Measurements from ENCODE around the gene PRPH2.
A peak's percentile ranks its signal among the peaks of the same experiment; 100 is the strongest.
"Not testable (repeated sequence)": the region's sequence is repeated elsewhere in the genome, so short reads cannot be mapped to it uniquely, and the experiment has no call there.

The PRPH2 gene

GRCh38 chr6:42735976-42736375 is 13.6 kb upstream of the PRPH2 start:
- Histone ChIP-seq H3K27ac (ENCODE audit: low read length) (no peak overlapping the region), H3K27me3 (ENCODE audit: low read depth, low read length) (no peaks in the 10 kb centered on the region), H3K4me3 (ENCODE audit: low read depth in 1 of 2, low read length in 2 of 2) (no peak overlapping the region), H3K36me3 (ENCODE audit: control insufficient read depth in 1 of 2, insufficient read depth in 2 of 2, low read length in 2 of 2) (no peaks in the 10 kb centered on the region), H3K4me1 (ENCODE audit: control insufficient read depth in 1 of 2, insufficient read depth in 2 of 2, low read length in 2 of 2) (no peaks in the 10 kb centered on the region), H3K9me3 (ENCODE audit: control insufficient read depth in 1 of 2, low read length in 2 of 2) (no peaks in the 10 kb centered on the region)

- H3K9me3 ChIP-seq (ENCODE audit: control insufficient read depth in 1 of 2, low read length in 2 of 2); H3K27ac ChIP-seq (ENCODE audit: low read length); H3K4me1 ChIP-seq (ENCODE audit: control insufficient read depth in 1 of 2, insufficient read depth in 2 of 2, low read length in 2 of 2); H3K36me3 ChIP-seq (ENCODE audit: control insufficient read depth in 1 of 2, insufficient read depth in 2 of 2, low read length in 2 of 2); H3K27me3 ChIP-seq (ENCODE audit: low read depth, low read length); H3K4me3 ChIP-seq (ENCODE audit: low read depth in 1 of 2, low read length in 2 of 2): not testable (repeated sequence)
These were observed 11.6 kb upstream of the PRPH2 start for GRCh38 chr6:42733867-42734481.

GRCh38 chr6:42729731-42730130 is 7.3 kb upstream of the PRPH2 start:
- Histone ChIP-seq H3K27me3 (ENCODE audit: low read depth, low read length) (no peaks in the 10 kb centered on the region), H3K4me1 (ENCODE audit: control insufficient read depth in 1 of 2, insufficient read depth in 2 of 2, low read length in 2 of 2) (peaks cover 6 to 11% of the 10 kb centered on the region in 2 donors), H3K27ac (ENCODE audit: low read length) (no peak overlapping the region)

GRCh38 chr6:42727627-42728026 is 5.2 kb upstream of the PRPH2 start:
- Histone ChIP-seq H3K9me3 (ENCODE audit: control insufficient read depth in 1 of 2, low read length in 2 of 2) (no peaks in the 10 kb centered on the region), H3K4me3 (ENCODE audit: low read depth in 1 of 2, low read length in 2 of 2) (peak overlapping the region; percentile 70 to 79), H3K27ac (ENCODE audit: low read length) (peak overlapping the region; percentile 91)

More at GRCh38 chr6:42729731-42730130, 7.3 kb upstream of the PRPH2 start:
- Histone ChIP-seq H3K4me3 (ENCODE audit: low read depth in 1 of 2, low read length in 2 of 2) (no peak overlapping the region), H3K9me3 (ENCODE audit: control insufficient read depth in 1 of 2, low read length in 2 of 2) (no peaks in the 10 kb centered on the region), H3K36me3 (ENCODE audit: control insufficient read depth in 1 of 2, insufficient read depth in 2 of 2, low read length in 2 of 2) (no peaks in the 10 kb centered on the region)

GRCh38 chr6:42727087-42727611 is 4.8 kb upstream of the PRPH2 start:
- Histone ChIP-seq H3K4me3 (ENCODE audit: low read depth in 1 of 2, low read length in 2 of 2) (peak overlapping the region; percentile 70 to 79), H3K27ac (ENCODE audit: low read length) (peak overlapping the region; percentile 91), H3K27me3 (ENCODE audit: low read depth, low read length) (no peaks in the 10 kb centered on the region), H3K9me3 (ENCODE audit: control insufficient read depth in 1 of 2, low read length in 2 of 2) (no peaks in the 10 kb centered on the region), H3K4me1 (ENCODE audit: control insufficient read depth in 1 of 2, insufficient read depth in 2 of 2, low read length in 2 of 2) (peaks cover 6 to 18% of the 10 kb centered on the region in 2 donors), H3K36me3 (ENCODE audit: control insufficient read depth in 1 of 2, insufficient read depth in 2 of 2, low read length in 2 of 2) (peaks cover 0 to 3% of the 10 kb centered on the region in 2 donors)

More at GRCh38 chr6:42727627-42728026, 5.2 kb upstream of the PRPH2 start:
- peaks cover 6 to 18% of the 10 kb centered on the region in 2 donors for H3K4me1 ChIP-seq (ENCODE audit: control insufficient read depth in 1 of 2, insufficient read depth in 2 of 2, low read length in 2 of 2)
- H3K27me3 ChIP-seq (ENCODE audit: low read depth, low read length): no peaks in the 10 kb centered on the region
- no peaks in the 10 kb centered on the region for H3K36me3 ChIP-seq (ENCODE audit: control insufficient read depth in 1 of 2, insufficient read depth in 2 of 2, low read length in 2 of 2)

GRCh38 chr6:42726485-42727086 is 4.2 kb upstream of the PRPH2 start:
- H3K36me3 ChIP-seq (ENCODE audit: control insufficient read depth in 1 of 2, insufficient read depth in 2 of 2, low read length in 2 of 2): peaks cover 4 to 8% of the 10 kb centered on the region in 2 donors
- H3K9me3 ChIP-seq (ENCODE audit: control insufficient read depth in 1 of 2, low read length in 2 of 2): no peaks in the 10 kb centered on the region
- peaks cover 6 to 18% of the 10 kb centered on the region in 2 donors for H3K4me1 ChIP-seq (ENCODE audit: control insufficient read depth in 1 of 2, insufficient read depth in 2 of 2, low read length in 2 of 2)
- H3K27ac ChIP-seq (ENCODE audit: low read length): peak overlapping the region; percentile 91
- peak overlapping the region; percentile 70 to 79 for H3K4me3 ChIP-seq (ENCODE audit: low read depth in 1 of 2, low read length in 2 of 2)
- H3K27me3 ChIP-seq (ENCODE audit: low read depth, low read length): no peaks in the 10 kb centered on the region

- no peaks in the 10 kb centered on the region for H3K9me3 ChIP-seq (ENCODE audit: control insufficient read depth in 1 of 2, low read length in 2 of 2)
- peaks cover 8 to 9% of the 10 kb centered on the region in 2 donors for H3K36me3 ChIP-seq (ENCODE audit: control insufficient read depth in 1 of 2, insufficient read depth in 2 of 2, low read length in 2 of 2)
- peak overlapping the region; percentile 70 to 79 for H3K4me3 ChIP-seq (ENCODE audit: low read depth in 1 of 2, low read length in 2 of 2)
- no peaks in the 10 kb centered on the region for H3K27me3 ChIP-seq (ENCODE audit: low read depth, low read length)
- H3K27ac ChIP-seq (ENCODE audit: low read length): peak overlapping the region; percentile 54
- peaks cover 6 to 18% of the 10 kb centered on the region in 2 donors for H3K4me1 ChIP-seq (ENCODE audit: control insufficient read depth in 1 of 2, insufficient read depth in 2 of 2, low read length in 2 of 2)
These were observed 3.6 kb upstream of the PRPH2 start for GRCh38 chr6:42726026-42726425.

- H3K27ac ChIP-seq (ENCODE audit: low read length): no peak overlapping the region
- H3K4me1 ChIP-seq (ENCODE audit: control insufficient read depth in 1 of 2, insufficient read depth in 2 of 2, low read length in 2 of 2): peaks cover 6 to 18% of the 10 kb centered on the region in 2 donors
- peaks cover 8 to 9% of the 10 kb centered on the region in 2 donors for H3K36me3 ChIP-seq (ENCODE audit: control insufficient read depth in 1 of 2, insufficient read depth in 2 of 2, low read length in 2 of 2)
- H3K4me3 ChIP-seq (ENCODE audit: low read depth in 1 of 2, low read length in 2 of 2): no peak overlapping the region
- no peaks in the 10 kb centered on the region for H3K27me3 ChIP-seq (ENCODE audit: low read depth, low read length)
- H3K9me3 ChIP-seq (ENCODE audit: control insufficient read depth in 1 of 2, low read length in 2 of 2): no peaks in the 10 kb centered on the region
These were observed 2.4 kb upstream of the PRPH2 start for GRCh38 chr6:42724825-42725224.

- H3K4me1 ChIP-seq (ENCODE audit: control insufficient read depth in 1 of 2, insufficient read depth in 2 of 2, low read length in 2 of 2): peaks cover under 1 to 13% of the 10 kb centered on the region in 2 donors
- H3K27ac ChIP-seq (ENCODE audit: low read length): no peak overlapping the region
- H3K27me3 ChIP-seq (ENCODE audit: low read depth, low read length): no peaks in the 10 kb centered on the region
- H3K4me3 ChIP-seq (ENCODE audit: low read depth in 1 of 2, low read length in 2 of 2): no peak overlapping the region
- no peaks in the 10 kb centered on the region for H3K9me3 ChIP-seq (ENCODE audit: control insufficient read depth in 1 of 2, low read length in 2 of 2)
- H3K36me3 ChIP-seq (ENCODE audit: control insufficient read depth in 1 of 2, insufficient read depth in 2 of 2, low read length in 2 of 2): peaks cover 8 to 9% of the 10 kb centered on the region in 2 donors
These were observed 1.7 kb downstream of the PRPH2 start for GRCh38 chr6:42720739-42721138.

GRCh38 chr6:42715871-42716270 is 6.5 kb downstream of the PRPH2 start:
- Histone ChIP-seq H3K27me3 (ENCODE audit: low read depth, low read length) (no peaks in the 10 kb centered on the region), H3K9me3 (ENCODE audit: control insufficient read depth in 1 of 2, low read length in 2 of 2) (peaks cover 5 to 6% of the 10 kb centered on the region in 2 donors), H3K4me1 (ENCODE audit: control insufficient read depth in 1 of 2, insufficient read depth in 2 of 2, low read length in 2 of 2) (no peaks in the 10 kb centered on the region), H3K36me3 (ENCODE audit: control insufficient read depth in 1 of 2, insufficient read depth in 2 of 2, low read length in 2 of 2) (no peaks in the 10 kb centered on the region), H3K27ac (ENCODE audit: low read length) (no peak overlapping the region), H3K4me3 (ENCODE audit: low read depth in 1 of 2, low read length in 2 of 2) (no peak overlapping the region)

- Histone ChIP-seq H3K9me3 (ENCODE audit: control insufficient read depth in 1 of 2, low read length in 2 of 2) (peaks cover 5 to 6% of the 10 kb centered on the region in 2 donors), H3K4me1 (ENCODE audit: control insufficient read depth in 1 of 2, insufficient read depth in 2 of 2, low read length in 2 of 2) (no peaks in the 10 kb centered on the region), H3K27me3 (ENCODE audit: low read depth, low read length) (no peaks in the 10 kb centered on the region), H3K27ac (ENCODE audit: low read length) (no peak overlapping the region), H3K36me3 (ENCODE audit: control insufficient read depth in 1 of 2, insufficient read depth in 2 of 2, low read length in 2 of 2) (no peaks in the 10 kb centered on the region), H3K4me3 (ENCODE audit: low read depth in 1 of 2, low read length in 2 of 2) (no peak overlapping the region)
These were observed 8.2 kb downstream of the PRPH2 start for GRCh38 chr6:42714098-42714761.

Measured in muscle layer of duodenum (tissue), 2 donors.